GM21825 (cell line): Measurements from ENCODE around the gene PLAC8.
"Not testable (repeated sequence)": the region's sequence is repeated elsewhere in the genome, so short reads cannot be mapped to it uniquely, and the experiment has no call there.

Experiments used
- ATAC-seq: cut with Tn5 transposase; IDR thresholded peaks from one replicate; pipeline ENCODE4 v1.9.1; 2021; ENCODE audit warnings: mild to moderate bottlenecking, moderate library complexity; ENCODE audit not compliant: unreplicated experiment

Gene PLAC8

GRCh38 chr4:83074086-83074704 is 40.3 kb downstream of the PLAC8 start:
- ATAC-seq: peak; percentile 73

DNA sequence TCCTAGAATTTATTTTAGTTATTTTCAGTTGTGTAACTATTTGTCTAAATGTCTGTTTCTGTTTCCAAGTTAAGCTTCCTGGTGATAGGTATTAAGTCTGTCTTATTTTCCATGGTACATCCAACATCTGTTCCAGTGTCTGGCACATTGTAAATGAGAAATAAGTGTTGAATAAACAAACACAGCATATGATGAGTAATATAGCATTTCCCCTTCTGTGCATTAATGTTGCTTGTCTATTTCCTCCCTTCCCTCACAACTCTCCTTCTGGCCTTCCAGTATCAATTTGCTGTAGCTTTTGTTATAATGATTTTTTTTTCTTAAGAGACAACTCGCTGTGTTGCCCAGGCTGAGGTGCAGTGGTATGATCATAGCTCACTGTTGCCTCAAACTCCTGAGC is 43.4 kb downstream of the PLAC8 start:
- no peak for ATAC-seq

- ATAC-seq: no peak
These were observed 47.4 kb downstream of the PLAC8 start for GRCh38 chr4:83067058-83067639.

DNA sequence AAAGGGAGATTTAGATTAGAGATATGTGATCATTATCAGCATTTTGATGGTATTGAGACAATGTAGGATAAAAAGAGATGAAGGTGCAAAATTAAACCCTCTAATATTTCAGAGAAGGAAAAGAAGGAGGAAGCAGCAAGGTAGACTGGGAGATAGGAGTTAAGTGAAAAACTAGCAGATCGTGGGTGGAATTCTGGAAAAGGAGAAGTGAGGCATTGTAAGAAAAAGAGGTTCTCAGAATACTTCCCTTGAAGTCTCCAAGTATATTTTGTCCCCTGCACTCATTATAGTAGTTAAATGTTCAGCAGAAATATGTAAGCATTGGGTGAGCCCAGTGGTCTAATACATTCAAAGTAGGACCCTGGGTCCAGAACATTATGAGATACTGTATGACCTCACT is 49.3 kb downstream of the PLAC8 start:
- ATAC-seq: no peak

DNA sequence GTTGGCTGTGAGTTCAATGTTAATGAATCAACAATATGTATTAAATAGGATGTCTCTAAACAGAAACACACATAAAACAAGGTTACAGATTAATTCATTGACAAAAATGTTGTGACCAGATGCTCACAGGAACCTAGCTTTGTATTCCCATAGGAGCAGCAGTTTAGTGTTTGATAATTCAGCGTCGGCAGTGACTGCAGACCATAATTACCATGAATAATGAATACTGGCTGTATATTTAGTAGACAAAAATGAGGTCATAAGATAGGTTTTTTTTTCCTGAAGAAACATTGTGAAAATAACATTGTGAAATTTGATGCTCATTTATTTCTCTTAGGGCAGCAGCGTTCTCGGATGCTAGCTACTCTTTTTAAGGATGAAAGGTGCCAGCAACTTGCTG is 51.8 kb downstream of the PLAC8 start:
- ATAC-seq: no peak

- ATAC-seq: no peak
These were observed 59.6 kb downstream of the PLAC8 start for GRCh38 chr4:83054928-83055327.

DNA sequence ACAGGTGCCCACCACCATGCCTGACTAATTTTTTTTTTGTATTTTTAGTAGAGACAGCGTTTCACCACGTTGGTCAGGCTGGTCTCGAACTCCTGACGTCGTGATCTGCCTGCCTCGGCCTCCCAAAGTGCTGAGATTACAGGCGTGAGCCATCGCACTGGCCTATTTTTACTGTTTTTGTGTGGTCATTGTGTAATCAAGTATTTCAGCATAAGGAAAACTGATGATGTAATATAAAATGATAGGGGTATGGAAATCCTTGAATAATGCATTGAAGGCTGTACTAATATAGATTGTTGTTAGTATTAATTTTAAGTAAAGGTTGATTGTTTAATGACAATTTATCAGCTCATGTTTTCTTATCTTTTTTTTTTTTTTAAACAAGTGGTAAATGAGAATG is 65.7 kb downstream of the PLAC8 start:
- not testable (repeated sequence) for ATAC-seq

DNA sequence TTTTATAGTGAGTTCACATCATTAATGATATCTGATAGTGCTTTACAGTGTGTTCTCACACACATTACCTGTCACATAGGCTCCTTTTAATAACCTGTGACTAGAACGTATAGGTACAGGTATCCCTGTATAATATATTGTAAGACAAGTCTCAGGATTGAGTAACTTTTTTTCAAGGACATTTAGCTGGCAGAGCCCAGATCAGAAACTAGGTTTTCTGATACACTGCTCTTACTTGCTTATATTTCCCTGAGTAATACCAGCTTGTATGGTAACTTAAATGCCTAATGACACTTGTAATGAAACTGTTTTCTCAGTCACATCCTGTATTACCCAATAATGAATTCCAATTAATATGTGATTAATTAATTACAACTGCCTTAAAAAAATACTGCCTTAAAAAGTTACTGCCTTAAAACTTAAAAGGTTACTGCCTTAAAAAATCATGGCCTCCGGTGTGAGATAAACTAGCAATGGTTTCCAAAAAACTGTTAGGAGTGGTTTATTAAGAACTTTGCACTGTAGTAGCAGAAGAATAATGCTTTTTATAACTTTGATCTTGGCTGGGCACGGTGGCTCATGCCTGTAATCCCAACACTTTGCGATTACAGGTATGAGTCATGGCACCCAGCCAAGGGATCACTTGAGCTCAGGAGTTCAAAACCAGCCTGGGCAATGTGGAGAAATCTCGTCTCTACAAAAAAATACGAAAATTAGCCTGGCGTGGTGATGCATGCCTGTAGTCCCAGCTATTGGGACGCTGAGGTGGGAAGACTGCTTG is 67.6 kb downstream of the PLAC8 start:
- no peak for ATAC-seq

- no peak for ATAC-seq
These were observed 70.6 kb downstream of the PLAC8 start for GRCh38 chr4:83043801-83044407.

DNA sequence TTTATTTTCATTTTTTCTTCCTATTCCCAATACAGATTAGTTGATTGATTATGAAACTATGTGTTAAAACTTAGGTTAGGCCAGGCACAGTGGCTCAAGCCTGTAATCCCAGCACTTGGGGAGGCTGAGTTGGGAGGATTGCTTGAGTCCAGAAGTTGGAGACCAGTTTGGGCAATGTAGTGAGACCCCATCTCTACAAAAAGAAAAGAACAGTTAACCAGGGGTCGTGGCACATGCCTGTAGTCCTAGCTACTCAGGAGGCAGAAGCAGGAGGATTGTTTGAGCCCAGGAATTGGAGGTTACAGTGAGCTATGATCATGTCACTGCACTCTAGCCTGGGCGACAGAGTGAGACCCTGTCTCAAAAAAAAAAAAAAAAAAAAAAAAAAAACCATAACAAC is 71.4 kb downstream of the PLAC8 start:
- not testable (repeated sequence) for ATAC-seq

- ATAC-seq: no peak
These were observed 74.3 kb downstream of the PLAC8 start for GRCh38 chr4:83040269-83040668.
